NCI-H146 treated with DMSO at 0.1 percent for 48 hours (cell line): ENCODE results near the gene UBASH3B.
"Not testable (repeated sequence)": the region's sequence is repeated elsewhere in the genome, so short reads cannot be mapped to it uniquely, and the experiment has no call there.

Experiments
- DNase-seq: peaks from one replicate; lab custom pipeline; 2025; ENCODE audit not compliant: unreplicated experiment; lab: John Stamatoyannopoulos, UW

The UBASH3B gene

GRCh38 chr11:122837528-122838346, 182.2 kb downstream of the UBASH3B start:
- no peak for DNase-seq

- no peak for DNase-seq
Observed at GRCh38 chr11:122843281-122844141, 188.0 kb downstream of the UBASH3B start.

- no peak for DNase-seq
Observed at GRCh38 chr11:122847466-122847865, 191.9 kb downstream of the UBASH3B start.

- no peak for DNase-seq
Observed at GRCh38 chr11:122848186-122848585, 192.7 kb downstream of the UBASH3B start.

- no peak for DNase-seq
Observed at GRCh38 chr11:122850076-122850631, 194.6 kb downstream of the UBASH3B start.

- DNase-seq, result no peak
Observed at GRCh38 chr11:122851366-122851966, 195.9 kb downstream of the UBASH3B start.

GRCh38 chr11:122852074-122852795, 196.7 kb downstream of the UBASH3B start:
- no peak for DNase-seq

- no peak for DNase-seq
Observed at GRCh38 chr11:122852796-122853160, 197.3 kb downstream of the UBASH3B start.

GRCh38 chr11:122853261-122853660, 197.7 kb downstream of the UBASH3B start:
- no peak for DNase-seq

- DNase-seq, result peak; percentile 47
Observed at GRCh38 chr11:122853971-122854446, 198.5 kb downstream of the UBASH3B start.

GRCh38 chr11:122861631-122862030, 206.1 kb downstream of the UBASH3B start:
- no peak for DNase-seq

- DNase-seq, result no peak
Observed at GRCh38 chr11:122862091-122862490, 206.6 kb downstream of the UBASH3B start.

GRCh38 chr11:122863154-122863553, 207.6 kb downstream of the UBASH3B start:
- DNase-seq, result not testable (repeated sequence)

- DNase-seq, result no peak
Observed at GRCh38 chr11:122863704-122864326, 208.3 kb downstream of the UBASH3B start.
